ENCODE results near the gene CRYBG1. TPM values are rescaled to one million over a fixed set of nuclear protein-coding genes. Genes with fewer than 3 reads are reported as not detected.

Gene CRYBG1
- total and polyA plus RNA-seq, 10 of the 15 experiments (the other 5 are each of a cell fraction or from before 2014, with no cell fraction given) = 6.5 to 57.0 (median 25.2) TPM

DNA sequence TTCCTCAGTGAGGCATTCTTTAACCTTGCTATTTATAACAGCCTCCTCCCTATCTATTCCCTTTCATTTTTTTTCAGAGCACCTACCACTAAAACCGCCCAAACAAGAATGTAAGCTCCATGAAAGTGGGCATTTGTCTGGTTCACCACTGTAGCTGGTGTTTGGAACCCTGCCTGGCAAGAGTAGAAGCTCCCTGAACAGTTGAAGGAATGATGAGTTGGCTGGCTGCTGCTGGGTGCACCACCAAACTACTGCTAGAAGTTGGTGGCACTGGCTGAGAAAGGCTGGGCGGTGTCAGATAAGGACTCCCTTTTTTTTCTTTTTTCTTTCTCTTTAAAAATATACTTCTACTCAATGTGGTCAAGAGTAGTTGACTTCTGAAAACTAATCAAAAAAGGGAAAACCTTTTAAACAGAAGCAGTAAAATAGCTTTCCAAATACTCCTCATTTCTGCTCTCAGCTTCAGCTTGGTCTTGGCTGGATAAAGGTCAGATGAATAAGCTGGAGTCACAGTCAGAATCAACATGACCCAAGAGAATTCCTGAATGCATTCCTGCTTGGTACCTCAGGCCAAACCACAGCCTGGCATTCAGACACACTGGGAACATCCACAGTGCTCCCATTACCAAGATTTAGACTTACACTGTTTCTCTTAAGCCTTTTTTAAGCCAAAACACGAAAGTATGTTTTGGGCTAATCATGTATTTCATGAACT lies 230.8 kb downstream of the CRYBG1 start (continued):
- TF ChIP-seq, protein P1, sequence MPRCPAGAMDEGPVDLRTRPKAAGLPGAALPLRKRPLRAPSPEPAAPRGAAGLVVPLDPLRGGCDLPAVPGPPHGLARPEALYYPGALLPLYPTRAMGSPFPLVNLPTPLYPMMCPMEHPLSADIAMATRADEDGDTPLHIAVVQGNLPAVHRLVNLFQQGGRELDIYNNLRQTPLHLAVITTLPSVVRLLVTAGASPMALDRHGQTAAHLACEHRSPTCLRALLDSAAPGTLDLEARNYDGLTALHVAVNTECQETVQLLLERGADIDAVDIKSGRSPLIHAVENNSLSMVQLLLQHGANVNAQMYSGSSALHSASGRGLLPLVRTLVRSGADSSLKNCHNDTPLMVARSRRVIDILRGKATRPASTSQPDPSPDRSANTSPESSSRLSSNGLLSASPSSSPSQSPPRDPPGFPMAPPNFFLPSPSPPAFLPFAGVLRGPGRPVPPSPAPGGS (IDR thresholded peaks at IDR 0.05; ENCODE audit: borderline replicate concordance, insufficient read depth, low read depth, low read length, poor library complexity, severe bottlenecking) = no peak
- TF ChIP-seq, protein P2, sequence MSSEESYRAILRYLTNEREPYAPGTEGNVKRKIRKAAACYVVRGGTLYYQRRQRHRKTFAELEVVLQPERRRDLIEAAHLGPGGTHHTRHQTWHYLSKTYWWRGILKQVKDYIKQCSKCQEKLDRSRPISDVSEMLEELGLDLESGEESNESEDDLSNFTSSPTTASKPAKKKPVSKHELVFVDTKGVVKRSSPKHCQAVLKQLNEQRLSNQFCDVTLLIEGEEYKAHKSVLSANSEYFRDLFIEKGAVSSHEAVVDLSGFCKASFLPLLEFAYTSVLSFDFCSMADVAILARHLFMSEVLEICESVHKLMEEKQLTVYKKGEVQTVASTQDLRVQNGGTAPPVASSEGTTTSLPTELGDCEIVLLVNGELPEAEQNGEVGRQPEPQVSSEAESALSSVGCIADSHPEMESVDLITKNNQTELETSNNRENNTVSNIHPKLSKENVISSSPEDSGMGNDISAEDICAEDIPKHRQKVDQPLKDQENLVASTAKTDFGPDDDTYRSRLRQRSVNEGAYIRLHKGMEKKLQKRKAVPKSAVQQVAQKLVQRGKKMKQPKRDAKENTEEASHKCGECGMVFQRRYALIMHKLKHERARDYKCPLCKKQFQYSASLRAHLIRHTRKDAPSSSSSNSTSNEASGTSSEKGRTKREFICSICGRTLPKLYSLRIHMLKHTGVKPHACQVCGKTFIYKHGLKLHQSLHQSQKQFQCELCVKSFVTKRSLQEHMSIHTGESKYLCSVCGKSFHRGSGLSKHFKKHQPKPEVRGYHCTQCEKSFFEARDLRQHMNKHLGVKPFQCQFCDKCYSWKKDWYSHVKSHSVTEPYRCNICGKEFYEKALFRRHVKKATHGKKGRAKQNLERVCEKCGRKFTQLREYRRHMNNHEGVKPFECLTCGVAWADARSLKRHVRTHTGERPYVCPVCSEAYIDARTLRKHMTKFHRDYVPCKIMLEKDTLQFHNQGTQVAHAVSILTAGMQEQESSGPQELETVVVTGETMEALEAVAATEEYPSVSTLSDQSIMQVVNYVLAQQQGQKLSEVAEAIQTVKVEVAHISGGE (CRISPR knock-in tag; IDR thresholded peaks at IDR 0.05) = no peak
- TF ChIP-seq TARDBP (IDR thresholded peaks at IDR 0.05; ENCODE audit: borderline replicate concordance) (no peak), FOXK2 (IDR thresholded peaks at IDR 0.05) (no peak), TBL1XR1 (IDR thresholded peaks at IDR 0.05; ENCODE audit: low read depth, low read length) (no peak), IRF4 (IDR thresholded peaks at IDR 0.05; ENCODE audit: low read depth, low read length) (no peak), SUZ12 (IDR thresholded peaks at IDR 0.05; ENCODE audit: unreplicated experiment) (no peak), SMAD5 (IDR thresholded peaks at IDR 0.05; ENCODE audit: low read depth) (no peak), TAF1 (IDR thresholded peaks at IDR 0.05; ENCODE audit: borderline replicate concordance, low read depth, low read length) (no peak), ZNF207 (IDR thresholded peaks at IDR 0.05; ENCODE audit: borderline replicate concordance) (no peak)
- TF ChIP-seq, protein P3, sequence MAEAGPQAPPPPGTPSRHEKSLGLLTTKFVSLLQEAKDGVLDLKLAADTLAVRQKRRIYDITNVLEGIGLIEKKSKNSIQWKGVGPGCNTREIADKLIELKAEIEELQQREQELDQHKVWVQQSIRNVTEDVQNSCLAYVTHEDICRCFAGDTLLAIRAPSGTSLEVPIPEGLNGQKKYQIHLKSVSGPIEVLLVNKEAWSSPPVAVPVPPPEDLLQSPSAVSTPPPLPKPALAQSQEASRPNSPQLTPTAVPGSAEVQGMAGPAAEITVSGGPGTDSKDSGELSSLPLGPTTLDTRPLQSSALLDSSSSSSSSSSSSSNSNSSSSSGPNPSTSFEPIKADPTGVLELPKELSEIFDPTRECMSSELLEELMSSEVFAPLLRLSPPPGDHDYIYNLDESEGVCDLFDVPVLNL (IDR thresholded peaks at IDR 0.05; ENCODE audit: low read depth, low read length) = no peak
- TF ChIP-seq, protein P4, sequence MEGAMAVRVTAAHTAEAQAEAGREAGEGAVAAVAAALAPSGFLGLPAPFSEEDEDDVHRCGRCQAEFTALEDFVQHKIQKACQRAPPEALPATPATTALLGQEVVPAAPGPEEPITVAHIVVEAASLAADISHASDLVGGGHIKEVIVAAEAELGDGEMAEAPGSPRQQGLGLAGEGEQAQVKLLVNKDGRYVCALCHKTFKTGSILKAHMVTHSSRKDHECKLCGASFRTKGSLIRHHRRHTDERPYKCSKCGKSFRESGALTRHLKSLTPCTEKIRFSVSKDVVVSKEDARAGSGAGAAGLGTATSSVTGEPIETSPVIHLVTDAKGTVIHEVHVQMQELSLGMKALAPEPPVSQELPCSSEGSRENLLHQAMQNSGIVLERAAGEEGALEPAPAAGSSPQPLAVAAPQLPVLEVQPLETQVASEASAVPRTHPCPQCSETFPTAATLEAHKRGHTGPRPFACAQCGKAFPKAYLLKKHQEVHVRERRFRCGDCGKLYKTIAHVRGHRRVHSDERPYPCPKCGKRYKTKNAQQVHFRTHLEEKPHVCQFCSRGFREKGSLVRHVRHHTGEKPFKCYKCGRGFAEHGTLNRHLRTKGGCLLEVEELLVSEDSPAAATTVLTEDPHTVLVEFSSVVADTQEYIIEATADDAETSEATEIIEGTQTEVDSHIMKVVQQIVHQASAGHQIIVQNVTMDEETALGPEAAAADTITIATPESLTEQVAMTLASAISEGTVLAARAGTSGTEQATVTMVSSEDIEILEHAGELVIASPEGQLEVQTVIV (IDR thresholded peaks at IDR 0.05; ENCODE audit: borderline replicate concordance, partially characterized antibody) = no peak
